ENCODE measurements around the gene WDR27.

- TF ChIP-seq POLR2A (IDR thresholded peaks at IDR 0.05) (no peak), CTCF (IDR thresholded peaks at IDR 0.05 in 4 of 5, conservative IDR thresholded peaks at IDR 0.05 in 1 of 5) (no peak)
Observed at GRCh38 chr6:169445227-169445626, 256.6 kb downstream of the WDR27 start.

Measured in gastrocnemius medialis (tissue), 4 donors.